NCI-H446 (cell line): ENCODE data around the gene CD6.

Experiments used
- DNase-seq, 2 experiments: peaks; one replicate each; lab custom pipeline; 2025; lab: John Stamatoyannopoulos, UW

CD6 gene

GRCh38 chr11:60971520-60971919, at the start of gene CD6:
Gene CD6 (plus strand): TSS chr11:60971680. CDS start chr11:60971866, 186 bp downstream.
- no peak for DNase-seq

GRCh38 chr11:60921777-60922335, 49.6 kb upstream of the CD6 start:
- no peak for DNase-seq

GRCh38 chr11:60922906-60923305, 48.6 kb upstream of the CD6 start:
- no peak for DNase-seq

GRCh38 chr11:60923326-60923725, 48.2 kb upstream of the CD6 start:
- no peak for DNase-seq

GRCh38 chr11:60923800-60924109, 47.7 kb upstream of the CD6 start:
- no peak for DNase-seq

GRCh38 chr11:60924110-60924905, 47.2 kb upstream of the CD6 start, which contains the start of gene TMEM132A:
Gene TMEM132A (plus strand): TSS chr11:60924460. CDS start chr11:60924634, 174 bp downstream.
- peak in 1 of 2 experiments; percentile 81 for DNase-seq

GRCh38 chr11:60924906-60925853, 46.3 kb upstream of the CD6 start:
- DNase-seq, result no peak

GRCh38 chr11:60925868-60926267, 45.6 kb upstream of the CD6 start:
- no peak for DNase-seq

- no peak for DNase-seq
These were observed 45.0 kb upstream of the CD6 start for GRCh38 chr11:60926500-60926899.

GRCh38 chr11:60927061-60927592, 44.4 kb upstream of the CD6 start:
- DNase-seq, result no peak

GRCh38 chr11:60927600-60927999, 43.9 kb upstream of the CD6 start:
- DNase-seq, result no peak

- no peak for DNase-seq
These were observed 42.9 kb upstream of the CD6 start for GRCh38 chr11:60928563-60929001.

GRCh38 chr11:60929764-60930163, 41.7 kb upstream of the CD6 start:
- DNase-seq, result no peak

- DNase-seq, result no peak
These were observed 41.1 kb upstream of the CD6 start for GRCh38 chr11:60930394-60930793.

- DNase-seq, result no peak
These were observed 39.6 kb upstream of the CD6 start for GRCh38 chr11:60931917-60932316.

GRCh38 chr11:60932605-60933356, 38.7 kb upstream of the CD6 start:
- DNase-seq, result no peak

- DNase-seq, result no peak
These were observed 37.9 kb upstream of the CD6 start for GRCh38 chr11:60933416-60934123.

- DNase-seq, result no peak
These were observed 37.2 kb upstream of the CD6 start for GRCh38 chr11:60934124-60934789.

- DNase-seq, result no peak
These were observed 36.5 kb upstream of the CD6 start for GRCh38 chr11:60934790-60935605.
